ENCODE measurements around the gene NANP. TPM values are rescaled to one million over a fixed set of nuclear protein-coding genes. Genes with fewer than 3 reads are reported as not detected.

Gene NANP
- polyA plus RNA-seq, 1 of the 3 experiments (the other 2 are of a cell fraction), result 1.9 TPM

- Histone ChIP-seq H3K4me3 (ENCODE audit: low read depth in 2 of 2, low read length in 1 of 2) (no peak overlapping the region), H3K27ac (ENCODE audit: low read depth in 2 of 2, low read length in 1 of 2) (no peak overlapping the region), H3K36me3 (replicated peaks in 1 of 2; ENCODE audit: control insufficient read depth in 1 of 2, insufficient read depth in 2 of 2, low read length in 1 of 2) (peaks cover 38 to 41% of the 10 kb centered on the region in 2 experiments), H3K27me3 (ENCODE audit: insufficient read depth) (no peaks in the 10 kb centered on the region), H3K9ac (no peak overlapping the region), H2AFZ (ENCODE audit: low read depth) (no peak overlapping the region), H3K9me2 (no peaks in the 10 kb centered on the region), H3F3A (replicated peaks; ENCODE audit: insufficient read depth) (no peaks in the 10 kb centered on the region), H3K9me3 (no peaks in the 10 kb centered on the region), H4K20me1 (ENCODE audit: insufficient read depth) (no peaks in the 10 kb centered on the region), H3K4me1 (ENCODE audit: control insufficient read depth in 1 of 2, insufficient read depth in 2 of 2, low read depth in 1 of 2, low read length in 1 of 2) (peaks cover 0 to 5% of the 10 kb centered on the region in 2 experiments; a peak in 1 of 4 replicates), H3K79me2 (ENCODE audit: insufficient read depth) (no peaks in the 10 kb centered on the region), H3K4me2 (no peak overlapping the region)
- POLR2A ChIA-PET, result no interaction called here
- CTCF ChIA-PET, result no interaction called here
- WGBS (ENCODE audit: low lambda C conversion rate), result 96% methylated on average over 4 of the region's 4 CpGs
- TF ChIP-seq ZBTB33 (IDR thresholded peaks at IDR 0.05; ENCODE audit: borderline replicate concordance, low read depth), result no peak
- TF ChIP-seq NRF1 (IDR thresholded peaks at IDR 0.05; ENCODE audit: low read depth, low read length), result no peak
- no peak for TF ChIP-seq YY1 (IDR thresholded peaks at IDR 0.05; ENCODE audit: low read depth)
- no peak for TF ChIP-seq CHD2 (IDR thresholded peaks at IDR 0.05; ENCODE audit: low read length, partially characterized antibody)
- no peak for TF ChIP-seq ELF1 (IDR thresholded peaks at IDR 0.05)
- no peak for TF ChIP-seq MEF2A (IDR thresholded peaks at IDR 0.05; ENCODE audit: borderline replicate concordance, low read depth)
- TF ChIP-seq EP300 (IDR thresholded peaks at IDR 0.05; ENCODE audit: borderline replicate concordance in 1 of 2, low read depth in 1 of 2, low read length in 1 of 2), result no peak
- no peak for TF ChIP-seq RFX5 (IDR thresholded peaks at IDR 0.05; ENCODE audit: low read length)
- TF ChIP-seq FOSL2 (IDR thresholded peaks at IDR 0.05; ENCODE audit: borderline replicate concordance, low read depth), result no peak
- no peak for TF ChIP-seq EZH2phosphoT487 (IDR thresholded peaks at IDR 0.05; ENCODE audit: borderline replicate concordance, low read depth)
- TF ChIP-seq SIN3A (IDR thresholded peaks at IDR 0.05; ENCODE audit: borderline replicate concordance, low read depth, low read length), result no peak
- TF ChIP-seq FOXJ3 (CRISPR knock-in tag; IDR thresholded peaks at IDR 0.05), result no peak
- no peak for TF ChIP-seq TCF12 (IDR thresholded peaks at IDR 0.05)
- no peak for TF ChIP-seq USF1 (IDR thresholded peaks at IDR 0.05; ENCODE audit: borderline replicate concordance, low read depth)
- no peak for TF ChIP-seq POLR2AphosphoS5 (IDR thresholded peaks at IDR 0.05; ENCODE audit: low read depth, low read length)
- TF ChIP-seq PBX3 (IDR thresholded peaks at IDR 0.05), result no peak
- DNase-seq, result no peak
Measured at GRCh38 chr20:25672659-25673235, 48.9 kb upstream of the NANP start.

Data from SK-N-SH (cell line).